GM21529 (cell line): ENCODE data around the gene DHX8.

Source experiments
- ATAC-seq: cut with Tn5 transposase; IDR thresholded peaks from one replicate; pipeline ENCODE4 v1.9.1; 2021; ENCODE audit not compliant: unreplicated experiment

The DHX8 gene

DNA sequence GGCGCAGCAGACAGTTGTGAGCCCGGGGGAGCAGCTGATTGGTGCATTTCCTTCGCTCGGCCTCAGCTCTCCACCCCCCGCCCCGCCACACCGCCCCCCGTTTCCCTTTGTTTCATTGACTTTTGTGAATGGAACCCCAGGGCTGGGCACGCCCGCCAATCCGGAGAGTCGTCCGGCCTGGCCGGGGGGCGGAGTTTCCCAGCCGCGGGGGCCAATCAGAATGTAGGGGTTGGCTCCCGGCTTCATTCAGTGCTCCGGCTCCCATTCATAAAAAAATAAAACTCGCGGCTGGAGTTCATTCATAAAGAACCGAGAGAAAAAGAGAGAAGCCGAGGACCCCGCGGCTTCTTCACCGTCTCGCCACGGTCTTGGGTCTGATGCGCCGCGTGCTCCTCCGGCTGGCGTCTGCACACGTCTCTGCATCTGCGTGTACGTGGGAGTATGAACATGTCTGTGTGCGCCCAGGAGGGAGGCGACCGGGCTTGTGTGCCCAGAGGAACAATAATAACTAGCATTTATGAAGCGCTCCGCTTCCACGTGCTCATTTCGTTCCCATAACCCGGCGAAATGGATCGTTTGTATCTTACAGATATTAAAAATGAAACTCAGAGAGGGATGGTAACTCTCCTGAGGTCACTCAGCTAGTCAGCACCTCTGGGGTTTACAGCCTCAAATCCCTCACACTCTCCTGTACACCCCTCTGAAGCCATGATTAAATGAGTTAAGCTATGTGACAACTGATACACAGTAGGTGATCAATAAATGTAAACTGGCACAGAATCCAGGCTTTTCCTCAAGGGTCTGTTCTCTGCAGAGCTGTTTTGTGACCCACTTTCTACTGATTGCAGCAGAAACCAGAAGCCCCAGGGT is 62.8 kb downstream of the DHX8 start, which contains the start of gene ETV4:
TSS of gene ETV4 (minus strand) at position 22 of the 870 bp plus-strand sequence. CDS start 723 bp downstream, outside the sequence.
- ATAC-seq = peak; percentile 82

DNA sequence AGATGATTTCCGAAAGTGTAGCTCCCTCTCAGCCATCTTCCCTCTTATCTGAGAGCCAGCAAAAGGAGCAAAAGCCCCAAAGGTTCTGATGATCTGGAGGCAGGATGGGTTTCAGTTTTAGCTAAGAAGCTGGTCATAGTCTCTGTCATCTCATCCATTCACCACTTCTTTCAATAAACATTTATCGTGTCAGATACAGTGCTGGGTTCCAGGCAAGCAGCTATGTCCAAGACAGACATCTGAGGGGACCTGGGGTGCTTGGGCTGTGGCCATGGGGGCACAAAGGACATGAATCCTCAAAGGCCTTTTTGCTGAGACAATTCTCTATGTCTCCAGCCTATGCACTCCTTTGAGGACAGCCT is 63.4 kb downstream of the DHX8 start:
- no peak for ATAC-seq

- no peak for ATAC-seq
These were observed 64.0 kb downstream of the DHX8 start for GRCh38 chr17:43547659-43548256.

GRCh38 chr17:43548689-43549379 is 65.1 kb downstream of the DHX8 start:
- ATAC-seq = no peak

DNA sequence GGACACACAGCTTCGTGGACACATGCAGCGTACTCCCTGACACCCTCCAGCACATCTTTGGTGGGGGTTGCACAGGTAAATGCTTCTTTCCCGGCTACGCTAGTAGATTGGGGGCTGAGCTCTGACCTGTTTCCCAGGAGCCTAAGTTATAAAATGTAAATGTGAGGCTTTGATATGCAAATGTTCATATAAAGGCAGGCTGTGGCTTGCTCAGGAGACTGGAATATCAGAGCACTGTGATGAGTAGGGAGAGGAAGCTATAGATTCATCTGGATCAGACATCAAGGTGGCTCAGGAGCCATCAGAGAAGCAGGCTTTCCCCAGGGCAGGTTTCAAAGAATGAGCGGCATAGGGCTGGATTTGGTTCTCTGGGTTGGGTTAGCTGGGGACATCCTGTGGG is 65.7 kb downstream of the DHX8 start:
- ATAC-seq = no peak

GRCh38 chr17:43550754-43551153 is 67.0 kb downstream of the DHX8 start:
- ATAC-seq = no peak

DNA sequence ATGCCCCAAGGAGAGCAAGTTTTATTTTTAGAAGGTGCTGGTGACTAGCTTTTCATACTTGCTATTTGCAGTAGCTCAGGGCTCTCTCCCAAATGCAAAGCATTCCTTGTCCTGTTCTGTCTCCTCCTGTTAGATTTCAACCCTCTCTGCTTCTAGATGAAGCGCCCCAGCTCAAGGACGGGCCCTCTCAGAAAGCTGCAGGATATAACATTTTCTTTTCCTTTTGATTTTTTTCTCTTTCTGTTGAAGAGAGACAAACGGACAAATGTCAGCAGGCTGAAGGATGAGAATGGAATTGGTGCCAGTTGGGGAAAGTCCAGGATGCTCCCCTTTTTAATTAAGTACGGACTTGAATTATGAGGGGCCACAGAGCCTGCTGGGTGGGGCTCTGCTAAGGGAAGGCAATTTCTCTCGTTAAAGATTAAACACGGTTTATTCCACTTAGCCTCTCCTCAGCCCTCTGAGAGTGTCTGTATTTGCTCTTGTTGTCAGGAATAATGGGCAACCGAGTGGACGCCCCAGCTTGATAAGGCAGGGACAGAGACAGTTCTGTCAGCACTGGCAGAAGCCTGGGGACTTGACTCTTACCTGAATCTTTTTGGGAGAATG is 68.6 kb downstream of the DHX8 start:
- ATAC-seq = no peak

GRCh38 chr17:43553573-43553972 is 69.8 kb downstream of the DHX8 start:
- no peak for ATAC-seq

GRCh38 chr17:43554857-43555256 is 71.1 kb downstream of the DHX8 start:
- ATAC-seq = no peak

GRCh38 chr17:43556292-43556691 is 72.5 kb downstream of the DHX8 start:
- ATAC-seq = no peak

- ATAC-seq = no peak
These were observed 75.0 kb downstream of the DHX8 start for GRCh38 chr17:43558805-43559160.

GRCh38 chr17:43559161-43559816 is 75.5 kb downstream of the DHX8 start:
- no peak for ATAC-seq

- no peak for ATAC-seq
These were observed 77.0 kb downstream of the DHX8 start for GRCh38 chr17:43560461-43561427.

- ATAC-seq = no peak
These were observed 79.2 kb downstream of the DHX8 start for GRCh38 chr17:43562679-43563599.

DNA sequence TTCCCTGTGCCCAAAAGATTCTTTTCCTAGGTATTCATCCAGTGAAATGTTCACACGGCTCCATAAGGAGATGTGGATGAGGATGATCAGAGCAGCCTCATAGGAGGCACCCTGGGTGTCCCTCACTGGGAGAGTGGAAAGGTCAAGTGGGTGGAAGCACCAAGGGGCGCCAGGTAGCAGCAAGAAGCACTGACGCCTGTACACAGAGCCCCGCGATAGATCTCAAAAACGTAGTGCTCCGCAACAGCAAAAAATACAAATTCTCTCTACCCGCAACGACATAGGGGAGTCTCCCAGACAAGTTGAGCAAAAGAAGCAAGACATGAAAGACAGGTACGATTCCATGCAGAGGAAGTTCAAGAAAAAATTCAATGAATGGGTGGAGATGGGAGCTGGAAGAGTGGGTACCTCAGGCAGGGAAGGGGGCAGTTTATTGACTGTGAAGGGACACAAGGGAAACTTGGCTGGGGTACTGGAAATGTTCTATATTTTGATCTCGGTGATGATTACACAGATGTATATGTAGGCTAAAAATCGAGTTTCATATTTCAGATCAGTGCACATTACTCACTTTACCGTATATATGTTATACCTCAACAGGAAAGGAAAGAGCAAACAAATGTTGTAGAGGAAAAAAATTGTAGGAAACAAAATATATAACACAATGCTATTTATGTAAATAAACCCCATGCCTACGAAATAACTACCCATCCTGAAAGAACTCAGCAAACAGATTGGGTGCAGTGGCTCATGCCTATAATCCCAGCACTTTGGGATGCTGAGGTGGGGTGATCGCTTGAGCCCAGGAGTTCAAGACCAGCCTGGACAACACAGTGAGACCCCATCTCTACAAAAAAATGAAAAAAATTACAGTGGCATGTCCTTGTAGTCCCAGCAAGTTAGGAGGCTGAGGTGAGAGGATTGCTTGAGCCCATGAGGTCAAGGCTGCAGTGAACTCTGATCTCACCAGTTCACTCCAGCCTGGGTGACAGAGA is 80.1 kb downstream of the DHX8 start:
- ATAC-seq = no peak

GRCh38 chr17:43568506-43569082 is 84.8 kb downstream of the DHX8 start:
- no peak for ATAC-seq

- ATAC-seq = no peak
These were observed 86.7 kb downstream of the DHX8 start for GRCh38 chr17:43570518-43570928.
